Fibroblast of peridontal ligament (primary cell): ENCODE data around the gene PDE4D.
A peak's percentile ranks its signal among the peaks of the same experiment; 100 is the strongest.

ENCODE experiments used
- DNase-seq: peaks from one replicate; pipeline ENCODE4 v3.0.0-alpha.2; 2010; ENCODE audit errors: extremely low read depth

PDE4D gene

DNA sequence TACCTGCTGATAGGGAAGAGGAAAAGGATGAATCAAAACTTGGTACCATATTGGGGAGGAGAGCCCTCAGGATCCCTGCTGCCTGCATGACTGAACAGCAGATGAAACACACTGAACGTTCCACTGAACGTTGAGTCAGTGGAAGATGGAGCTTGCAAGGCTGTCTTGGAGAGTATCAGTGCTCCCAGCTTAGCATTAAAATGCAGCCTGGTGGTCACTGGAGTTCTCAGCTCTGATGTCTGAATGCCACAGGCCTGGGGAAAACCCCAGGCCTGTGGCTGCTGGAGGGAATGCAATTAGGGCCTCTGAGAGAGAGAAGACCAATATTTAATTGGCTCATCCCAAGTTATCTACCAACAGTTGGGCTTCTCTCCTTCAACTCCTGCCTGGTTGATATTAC is 54.5 kb downstream of the PDE4D start:
- no peak for DNase-seq

DNA sequence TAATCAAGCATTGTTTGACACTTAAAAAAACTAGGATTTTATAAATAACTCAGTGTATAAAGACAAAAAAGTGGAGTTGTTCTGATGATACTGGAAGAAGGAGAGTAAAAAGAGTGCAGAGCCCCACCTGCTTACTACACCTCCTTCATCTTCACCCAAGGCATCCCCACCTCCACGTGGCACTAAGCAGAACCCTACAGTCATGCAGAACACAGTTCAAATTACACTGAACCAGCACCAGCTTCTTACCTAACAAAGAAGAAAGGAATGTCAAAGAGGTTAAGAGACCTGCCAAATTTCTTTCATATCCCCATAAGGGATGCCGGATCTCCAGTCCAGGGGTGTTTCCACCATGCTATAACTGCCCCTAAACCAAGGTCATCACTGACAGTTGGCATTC is 55.5 kb downstream of the PDE4D start:
- DNase-seq: no peak

DNA sequence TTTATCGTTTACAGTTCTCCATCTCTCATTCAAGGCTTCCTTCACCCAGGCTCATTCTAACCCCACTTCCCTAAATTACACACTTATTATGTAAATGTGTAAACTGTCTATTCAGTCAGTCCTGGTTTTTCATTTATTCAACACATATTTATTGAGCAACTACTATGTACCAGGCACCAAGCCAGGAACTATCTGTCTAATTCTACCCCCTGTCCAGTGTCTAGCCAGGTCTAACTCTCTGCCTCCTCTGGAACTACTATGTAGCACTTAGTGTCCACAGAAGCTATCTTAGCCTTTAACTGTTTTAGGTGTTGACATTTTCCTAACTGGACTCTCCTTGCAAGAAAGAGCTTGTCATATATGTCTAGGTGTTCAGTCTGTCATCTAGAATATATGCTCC is 56.5 kb downstream of the PDE4D start:
- DNase-seq: no peak

DNA sequence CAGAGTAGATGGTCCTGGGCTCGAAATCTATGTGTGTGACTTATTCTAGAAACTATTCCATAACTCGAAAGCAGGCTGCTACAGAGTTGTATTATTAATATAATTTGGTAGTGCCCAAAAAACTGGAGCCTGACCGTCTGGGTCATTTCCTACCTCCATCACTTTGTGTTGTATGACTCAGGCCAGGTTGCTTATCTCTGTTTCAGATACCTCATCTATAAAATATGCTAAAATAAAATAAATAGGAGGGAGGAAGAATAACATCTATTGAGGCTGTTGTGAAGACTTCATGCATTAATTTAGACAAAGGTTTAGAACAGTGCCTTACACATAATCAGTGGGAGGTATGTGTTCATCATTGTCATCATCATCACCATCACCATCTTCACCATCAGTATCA is 57.7 kb downstream of the PDE4D start:
- DNase-seq: no peak

DNA sequence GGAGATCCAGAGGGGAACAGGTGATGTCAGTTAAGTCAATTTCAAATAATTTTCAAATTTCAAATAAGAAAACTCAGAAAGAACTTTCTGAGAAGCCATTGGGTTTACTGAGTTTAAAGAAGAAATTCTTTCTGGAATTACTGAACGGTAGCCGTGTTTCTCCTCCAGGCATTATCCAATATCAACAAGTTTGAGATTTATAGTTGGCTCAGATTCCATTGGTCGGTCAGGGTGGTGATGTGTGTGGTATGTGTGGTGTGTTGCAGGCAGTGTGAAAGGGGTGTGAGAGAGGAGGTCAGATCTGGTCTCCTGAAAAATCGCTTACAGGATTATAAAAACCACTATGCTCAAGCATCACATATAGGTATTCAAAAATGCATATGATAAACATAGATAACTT is 60.1 kb downstream of the PDE4D start:
- DNase-seq: no peak

DNA sequence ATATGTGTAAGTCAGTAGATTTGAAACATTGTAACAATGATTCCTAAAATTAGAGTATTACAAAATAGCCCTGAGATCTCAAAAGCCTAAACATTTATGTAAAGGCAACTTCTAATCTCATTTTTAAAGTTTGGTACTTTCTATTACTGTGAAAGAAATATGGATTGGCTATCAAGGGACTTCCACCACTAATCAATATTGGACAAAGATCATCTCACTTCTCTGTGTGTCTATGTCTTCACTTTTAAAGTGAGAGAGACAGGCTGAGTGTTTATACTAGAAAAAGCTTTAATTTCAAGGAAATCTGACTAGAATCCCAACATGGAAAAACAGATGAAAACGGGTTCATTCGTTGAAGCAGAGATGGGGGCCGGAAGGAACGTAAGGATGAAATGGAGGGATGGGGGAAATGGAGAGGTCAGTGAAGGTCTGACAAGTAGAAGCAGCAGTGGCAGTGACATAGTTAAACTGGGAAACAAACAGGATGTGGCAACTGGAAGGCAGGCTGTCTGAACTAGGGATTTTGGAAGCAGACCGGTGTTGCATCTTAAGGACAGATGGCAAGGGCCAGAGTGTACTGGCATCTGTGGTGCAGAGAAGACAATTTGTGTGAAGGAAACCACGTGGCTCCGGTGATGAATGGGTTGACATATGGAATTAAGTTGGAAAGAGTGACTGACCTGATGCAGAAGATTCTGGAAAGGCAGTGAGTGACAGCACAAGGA is 60.8 kb downstream of the PDE4D start:
- no peak for DNase-seq

DNA sequence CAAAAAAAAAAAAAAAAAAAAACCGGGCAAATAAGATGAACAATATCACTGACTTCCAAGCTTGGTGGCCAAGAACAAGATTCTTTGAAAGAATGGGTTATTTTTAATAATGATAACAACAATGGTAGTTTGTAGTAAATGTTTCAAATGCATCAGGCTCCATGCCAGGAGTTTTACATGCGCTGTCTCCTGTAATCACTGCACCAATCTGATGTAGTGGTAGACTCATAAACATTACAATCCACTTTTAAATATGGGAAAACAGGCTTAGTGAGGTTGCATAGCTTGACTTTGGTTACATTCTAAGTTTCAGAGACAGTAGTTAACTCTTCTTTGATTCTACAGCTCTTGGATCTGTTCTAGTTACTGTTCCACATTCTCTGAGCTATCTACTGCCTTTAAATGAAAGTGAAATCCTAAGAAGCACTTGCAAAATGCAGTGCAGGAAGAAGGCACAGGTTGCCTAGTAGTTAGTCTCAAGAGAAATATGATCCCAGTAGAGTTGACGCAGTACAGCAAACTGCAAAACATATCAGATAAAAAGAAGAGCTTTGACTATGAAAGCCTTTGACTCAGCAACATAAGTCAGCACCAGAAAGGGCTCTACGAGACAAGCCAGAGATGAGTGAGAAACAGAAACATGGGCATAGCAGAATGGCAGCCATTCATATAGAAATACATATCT is 62.1 kb downstream of the PDE4D start:
- DNase-seq: no peak

DNA sequence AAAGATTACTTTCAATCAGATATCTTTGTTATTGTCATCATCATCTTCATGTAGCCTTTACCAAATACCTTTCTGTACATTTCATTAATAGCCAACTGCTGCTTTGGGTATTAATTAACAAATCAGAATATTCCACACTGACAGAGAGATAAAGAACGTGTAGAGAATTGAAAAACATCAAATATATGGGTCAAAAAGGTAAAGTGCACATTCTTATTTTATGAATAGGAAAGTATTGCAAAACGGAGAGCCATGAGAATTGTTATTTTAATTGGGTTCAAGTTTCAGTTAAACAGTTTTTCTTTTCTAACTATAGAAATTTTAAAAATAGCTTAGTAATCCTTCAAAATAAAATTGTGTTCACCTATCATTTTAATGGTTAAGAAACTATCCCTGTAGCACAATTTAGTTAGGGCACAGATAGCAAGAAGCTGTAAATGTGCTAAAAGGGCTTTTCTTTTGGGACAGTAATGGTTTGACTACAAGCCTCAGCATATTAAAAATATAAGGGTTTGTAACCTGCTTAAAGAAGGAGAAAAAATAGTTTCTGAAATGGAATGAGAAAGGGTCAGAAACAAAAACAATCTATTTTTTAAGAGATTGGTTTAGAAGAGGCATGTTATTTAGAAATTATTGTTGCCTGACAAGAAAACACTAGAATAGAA is 62.9 kb downstream of the PDE4D start:
- no peak for DNase-seq

DNA sequence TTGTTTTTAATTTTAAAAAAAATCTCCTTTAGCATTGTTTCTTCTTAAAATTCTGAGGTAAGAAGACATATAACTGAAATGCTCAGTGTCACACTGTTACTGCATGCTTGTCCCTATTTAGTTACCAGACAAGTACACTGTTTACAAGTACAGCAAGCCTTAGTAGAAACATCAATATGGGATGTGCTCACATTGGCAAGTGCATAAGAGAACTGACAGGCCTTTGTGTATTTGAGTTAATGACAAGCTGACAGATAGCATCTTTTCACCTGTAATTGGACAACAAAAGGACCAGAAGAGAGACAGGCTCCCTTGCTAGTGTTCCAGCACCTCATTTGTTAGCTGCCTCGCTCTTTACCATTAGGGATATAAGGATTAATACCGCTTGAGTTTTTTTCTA is 63.6 kb downstream of the PDE4D start:
- DNase-seq: no peak

DNA sequence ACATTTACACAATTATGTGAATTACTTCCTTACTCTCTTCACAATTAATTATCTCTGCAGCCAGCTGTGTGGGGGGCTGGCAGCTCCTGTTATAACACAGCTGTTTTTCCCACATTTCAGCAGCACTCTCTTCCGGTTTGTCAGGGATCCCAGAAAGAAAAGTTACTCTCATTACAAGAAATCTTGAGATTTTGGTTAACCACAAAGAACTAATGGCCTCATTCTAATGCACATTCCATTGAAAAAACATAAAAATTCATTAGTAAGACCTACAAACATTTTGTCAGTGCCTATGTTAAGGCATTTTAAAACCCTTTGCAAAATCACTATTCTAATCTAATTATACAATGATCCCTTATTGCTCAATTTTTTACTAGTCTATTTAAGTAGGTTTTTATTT is 64.1 kb downstream of the PDE4D start:
- DNase-seq: peak; percentile 77

DNA sequence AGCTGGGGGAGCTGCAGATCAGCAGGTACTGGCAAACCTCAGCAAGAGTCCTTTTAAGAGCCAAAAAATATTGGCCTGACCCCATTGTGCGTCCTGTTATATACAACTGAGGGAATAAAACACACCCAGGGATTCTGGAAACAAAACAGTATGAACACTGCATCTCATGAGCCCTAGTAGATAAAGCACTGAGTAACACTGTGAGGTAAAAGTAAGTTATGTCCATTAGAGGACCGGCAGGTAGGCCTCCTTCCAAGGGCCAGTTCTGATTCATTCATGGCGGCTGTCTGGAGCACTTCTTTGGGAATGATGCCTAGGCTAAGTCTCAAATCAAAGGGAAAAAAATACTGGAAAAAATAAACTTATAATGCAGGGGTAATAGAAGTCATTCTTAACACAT is 64.9 kb downstream of the PDE4D start:
- DNase-seq: no peak

DNA sequence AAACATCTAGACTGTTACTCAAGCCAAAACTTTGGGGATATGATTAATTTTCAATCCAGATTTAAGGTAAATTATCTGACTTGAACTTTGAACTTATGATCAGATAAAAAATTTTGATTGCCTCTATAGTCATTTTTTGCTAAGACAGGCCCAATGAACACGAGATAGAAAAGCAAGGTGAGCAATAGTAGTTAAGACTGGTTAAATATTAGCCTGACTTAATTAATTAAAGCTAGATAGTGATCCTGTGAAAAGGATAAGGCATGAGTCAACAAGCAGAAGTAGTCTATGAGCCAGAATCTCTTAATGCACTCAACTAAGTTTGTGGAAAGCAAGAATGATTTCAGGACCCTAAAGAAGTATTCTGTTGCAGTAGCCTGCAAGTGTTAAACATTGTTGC is 66.5 kb downstream of the PDE4D start:
- no peak for DNase-seq

DNA sequence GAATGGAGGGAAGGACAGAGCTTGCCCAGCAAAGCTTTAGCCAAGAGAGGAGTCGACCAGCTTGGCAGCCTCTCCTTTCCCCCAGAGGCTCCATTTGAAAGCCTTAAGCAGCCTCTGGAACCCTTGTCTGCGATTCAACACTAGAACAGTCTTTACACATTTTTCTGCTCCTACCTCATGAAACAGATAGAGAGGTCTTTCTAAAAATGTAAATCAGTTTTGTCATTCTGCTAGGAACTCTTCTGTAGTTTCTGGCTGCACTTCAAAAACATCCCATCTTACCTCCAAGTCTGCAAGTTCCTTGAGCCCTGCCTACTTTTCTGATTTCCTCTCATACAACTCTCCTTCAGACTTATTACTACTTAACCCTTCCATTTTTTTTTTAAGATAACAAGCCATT is 70.1 kb downstream of the PDE4D start:
- no peak for DNase-seq

DNA sequence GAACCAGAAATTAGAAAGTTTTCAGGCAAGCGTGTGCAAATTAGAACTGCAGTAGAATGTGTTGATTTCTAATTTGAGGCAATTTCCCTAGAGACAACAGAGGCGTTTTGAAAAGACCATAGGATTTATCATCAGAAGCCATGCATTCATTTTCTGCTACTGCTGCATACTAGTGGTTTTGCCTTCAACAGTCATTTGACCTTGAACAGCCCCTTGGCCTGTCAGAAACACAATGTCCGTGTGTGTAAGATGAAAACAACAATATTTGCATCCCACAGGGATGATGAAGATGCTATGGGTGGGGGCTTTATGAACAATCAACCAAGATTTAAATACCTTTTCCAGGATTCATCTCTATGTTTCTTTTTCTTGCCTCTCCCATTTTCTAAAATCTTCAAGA is 73.7 kb downstream of the PDE4D start:
- no peak for DNase-seq

DNA sequence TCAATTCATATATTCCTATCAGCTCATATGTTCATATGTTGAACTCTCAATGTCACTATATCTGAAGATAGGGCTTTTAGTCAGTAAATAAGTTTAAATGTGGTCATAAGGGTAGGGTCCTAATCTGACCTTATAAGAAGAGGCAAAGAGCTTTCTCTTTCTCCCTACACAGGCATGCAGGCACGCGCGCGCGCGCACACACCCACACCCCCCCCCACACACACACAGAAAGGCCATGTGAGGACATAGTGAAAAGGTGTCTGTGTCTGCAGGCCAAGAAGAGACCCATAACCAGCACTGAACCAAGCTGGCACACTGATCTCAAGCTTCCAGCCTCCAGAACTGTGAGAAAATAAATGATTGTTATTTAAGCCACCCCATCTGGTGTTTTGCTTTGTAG is 76.0 kb downstream of the PDE4D start:
- DNase-seq: no peak

DNA sequence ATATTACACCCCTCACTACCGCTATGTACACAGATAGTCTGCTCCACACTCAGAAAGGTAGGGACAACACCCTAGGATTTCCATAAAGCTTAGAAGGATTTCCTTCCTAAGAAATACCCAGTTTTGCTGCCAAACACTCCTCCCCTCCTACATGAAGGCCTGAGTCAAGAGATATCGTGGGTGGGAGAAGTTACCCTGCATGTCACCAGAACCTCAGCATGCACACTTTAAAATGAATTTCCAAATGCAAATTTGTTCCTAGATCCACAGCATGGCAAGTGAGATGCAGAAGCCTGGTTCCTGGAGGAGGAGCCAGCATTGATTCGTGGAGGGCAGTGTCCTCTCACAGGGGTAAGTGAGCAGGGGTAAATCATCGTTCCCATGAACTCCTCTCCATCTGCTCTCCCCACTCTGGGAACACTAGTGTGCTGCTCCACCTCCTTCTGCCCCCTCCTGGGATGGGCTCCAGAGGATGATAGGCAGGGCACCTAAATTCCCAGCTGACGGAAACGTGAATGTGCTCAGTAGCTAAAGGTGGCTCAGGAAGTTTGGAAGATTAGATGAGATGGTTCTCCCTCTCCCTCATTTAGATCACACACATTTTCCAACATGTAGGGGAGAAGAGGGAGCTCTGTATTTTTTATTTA is 76.7 kb downstream of the PDE4D start:
- DNase-seq: no peak

DNA sequence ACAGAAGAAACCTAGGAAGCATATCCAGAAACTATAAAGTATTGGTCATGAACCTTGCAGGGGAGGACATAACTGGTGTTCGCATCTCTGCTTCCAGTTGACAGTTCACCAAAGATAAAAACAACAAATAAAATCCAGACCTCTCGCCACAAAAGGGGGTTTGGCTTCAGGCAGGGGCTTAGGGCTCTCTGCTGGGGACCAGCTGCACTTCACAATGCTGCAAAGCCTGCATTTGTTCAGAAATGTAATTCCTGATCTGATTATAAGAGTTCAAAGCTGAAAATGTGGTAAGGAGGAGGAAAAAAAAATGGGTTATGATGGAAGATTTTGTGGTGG is 79.0 kb downstream of the PDE4D start:
- DNase-seq: no peak

DNA sequence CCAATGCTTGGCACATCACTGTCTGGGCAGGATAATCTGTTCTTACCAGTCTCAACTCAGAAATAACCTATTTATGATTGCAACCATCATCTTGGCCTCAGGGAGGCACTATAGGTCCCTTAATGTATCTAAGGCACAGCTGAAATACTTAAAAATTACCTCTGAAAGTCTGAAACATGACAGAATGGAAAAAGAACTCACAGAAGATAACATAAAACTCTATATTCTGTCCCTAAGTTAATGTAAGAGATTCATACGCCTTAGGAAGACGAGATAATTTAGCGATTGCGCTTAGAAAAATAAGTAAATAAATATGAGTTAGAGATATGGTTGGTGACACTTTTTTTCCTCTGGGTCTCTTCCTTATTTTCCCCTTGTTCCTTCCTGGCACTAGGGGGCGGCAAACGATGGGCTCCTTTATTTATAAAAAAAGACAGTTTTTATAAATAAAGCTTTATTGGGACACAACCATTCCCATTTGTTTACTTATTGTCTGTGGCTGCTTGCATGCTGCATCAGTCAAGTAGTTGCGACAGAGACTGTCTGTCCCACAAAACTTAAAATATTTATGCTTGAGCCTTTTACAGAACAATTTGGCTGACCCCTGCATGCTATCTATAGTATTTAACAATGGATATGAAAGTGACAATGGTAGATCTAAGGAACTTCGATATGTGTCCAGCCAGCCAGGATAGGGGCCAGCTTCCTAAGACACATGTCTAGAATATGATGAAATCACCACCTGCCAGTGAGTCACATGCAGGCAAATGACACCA is 79.6 kb downstream of the PDE4D start:
- peak; percentile 84 for DNase-seq

DNA sequence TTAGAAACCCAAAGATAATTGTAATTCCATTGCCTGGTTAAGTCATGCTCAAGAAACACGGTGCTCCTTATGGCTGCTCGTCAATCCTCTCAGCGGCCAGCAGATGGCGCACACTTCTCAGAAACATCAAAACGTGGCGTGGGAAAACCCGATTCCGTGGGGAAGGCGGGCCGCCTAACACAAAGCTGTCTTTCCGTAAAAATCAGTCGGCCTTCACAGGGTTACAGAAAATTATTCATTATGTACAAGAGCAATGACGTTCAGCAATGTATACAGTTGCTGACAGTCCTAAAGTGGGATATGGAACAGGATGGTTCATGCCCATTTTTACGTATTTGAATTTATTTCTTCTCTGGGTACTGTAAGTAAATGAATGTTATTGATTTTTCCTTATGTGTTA is 83.5 kb downstream of the PDE4D start:
- DNase-seq: peak; percentile 84

DNA sequence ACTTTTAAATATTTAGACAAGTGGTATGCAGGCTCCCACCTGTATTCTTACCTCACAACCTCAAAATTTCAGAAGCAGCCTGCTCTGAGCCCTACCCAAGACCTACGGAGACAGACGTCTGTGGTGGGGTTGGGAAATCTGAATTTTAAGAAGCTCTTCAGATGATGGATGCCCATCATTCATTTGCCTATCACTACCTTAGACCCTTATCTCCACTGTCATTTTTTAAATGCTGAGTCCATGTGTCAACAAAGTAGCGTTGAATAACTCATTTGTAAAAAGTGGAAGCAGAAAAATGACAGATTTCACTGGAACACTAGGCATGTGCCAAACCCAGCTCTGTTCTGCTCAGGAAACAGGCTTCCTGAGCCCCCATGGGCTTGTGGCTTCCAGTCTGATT is 85.7 kb downstream of the PDE4D start:
- no peak for DNase-seq

DNA sequence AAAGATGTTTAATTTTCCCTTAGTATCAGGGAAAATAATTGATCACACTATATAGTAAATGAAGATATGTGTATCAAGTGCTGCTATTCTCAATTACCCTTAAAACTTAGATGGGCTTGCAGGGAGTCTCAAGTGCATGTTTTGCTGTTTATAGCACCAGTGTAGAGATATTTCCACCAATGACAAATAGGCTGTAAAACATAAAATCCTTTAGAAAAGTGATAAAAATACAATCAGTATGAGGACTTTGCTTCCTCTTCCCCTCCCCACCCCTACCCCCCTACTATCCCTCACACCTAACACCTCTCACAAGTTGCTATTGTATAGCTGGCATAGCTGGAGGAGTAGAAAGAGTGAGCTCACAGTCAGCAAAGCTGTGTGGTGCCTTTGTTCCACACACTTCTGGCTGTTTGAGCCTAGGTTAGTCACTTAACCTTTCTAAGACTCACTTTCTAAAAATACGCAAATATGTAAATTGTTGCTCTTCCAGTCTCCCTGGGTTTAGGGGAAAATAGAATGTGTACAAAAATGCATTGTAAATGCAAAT is 93.1 kb downstream of the PDE4D start:
- no peak for DNase-seq
